Tibial artery (tissue), 4 donors: ENCODE measurements around the gene RFLNA.

Source experiments
- DNase-seq, 2 donors: peaks; one replicate each; pipeline ENCODE4 v3.0.0-alpha.2; 2019
- H3K27ac ChIP-seq, 2 donors: fragments of 200-600 bp; sonication (generic) in 1 of 2; 1 replicate in 1 of 2; 2 replicates in 1 of 2; pipeline ENCODE4 v1.5.1; 2018 to 2019; ENCODE audit warnings: mild to moderate bottlenecking in 1 of 2
- H3K27me3 ChIP-seq, 2 donors: fragments of 200-600 bp; sonication (generic) in 1 of 2; one replicate each; pipeline versions ENCODE4 v1.5.1 to v1.6.0; 2016 to 2019
- H3K36me3 ChIP-seq, 3 donors: fragments of 200-600 bp; sonication (generic) in 2 of 3; one replicate each; pipeline ENCODE4 v1.5.1; 2016 to 2019; ENCODE audit warnings: mild to moderate bottlenecking in 2 of 3
- H3K4me1 ChIP-seq, 4 donors: fragments of 200-600 bp; sonication (generic) in 2 of 4; 1 replicate in 3 of 4; 2 replicates in 1 of 4; pipeline ENCODE4 v1.5.1; 2016 to 2019
- H3K4me3 ChIP-seq, 2 donors: fragments of 200-600 bp; sonication (generic) in 1 of 2; 1 replicate in 1 of 2; 2 replicates in 1 of 2; pipeline ENCODE4 v1.5.1; 2018 to 2019; ENCODE audit warnings: mild to moderate bottlenecking in 2 of 2
- H3K9me3 ChIP-seq, 3 donors: fragments of 200-600 bp; sonication (generic) in 1 of 3; one replicate each; pipeline ENCODE4 v1.5.1; 2016 to 2019
- CTCF ChIP-seq, 2 experiments: fragments of 200-600 bp in 1 of 2; fragments of 450-650 bp in 1 of 2; IDR thresholded peaks; one replicate each; pipeline ENCODE4 v1.5.1; 2017 to 2019; ENCODE audit warnings: antibody characterized with exemption in 2 of 2, mild to moderate bottlenecking in 1 of 2, moderate library complexity in 1 of 2
- intact Hi-C: fragments of 100-400 bp; cut with DNase I; formaldehyde crosslinking; loops from one replicate; pipeline ENCODE4 v1.15.0; 2023; ENCODE audit warnings: low total_unique reads

The RFLNA gene

GRCh38 chr12:124305776-124306685, 11.1 kb downstream of the RFLNA start:
- H3K36me3 ChIP-seq = no peaks in the 10 kb centered on the region
- no peak for DNase-seq
- intact Hi-C loops = no loop called here
- no peaks in the 10 kb centered on the region for H3K9me3 ChIP-seq
- no peak overlapping the region for H3K27ac ChIP-seq
- no peak overlapping the region for H3K4me3 ChIP-seq
- H3K27me3 ChIP-seq = peaks cover 0 to 11% of the 10 kb centered on the region in 2 donors
- H3K4me1 ChIP-seq = no peaks in the 10 kb centered on the region
- TF ChIP-seq CTCF (IDR thresholded peaks at IDR 0.05) = no peak

GRCh38 chr12:124306686-124307555, 12.0 kb downstream of the RFLNA start:
- Histone ChIP-seq H3K4me3 (no peak overlapping the region), H3K4me1 (no peaks in the 10 kb centered on the region), H3K36me3 (no peaks in the 10 kb centered on the region), H3K9me3 (no peaks in the 10 kb centered on the region), H3K27ac (no peak overlapping the region), H3K27me3 (peaks cover 0 to 11% of the 10 kb centered on the region in 2 donors)
- no peak for TF ChIP-seq CTCF (IDR thresholded peaks at IDR 0.05)
- no peak for DNase-seq
- intact Hi-C loops = no loop called here

GRCh38 chr12:124307556-124307825, 12.6 kb downstream of the RFLNA start:
- H3K4me1 ChIP-seq = no peaks in the 10 kb centered on the region

GRCh38 chr12:124308741-124309140, 13.8 kb downstream of the RFLNA start:
- DNase-seq = no peak
- TF ChIP-seq CTCF (IDR thresholded peaks at IDR 0.05) = no peak
- Histone ChIP-seq H3K9me3 (no peaks in the 10 kb centered on the region), H3K27me3 (peaks cover 0 to 2% of the 10 kb centered on the region in 2 donors), H3K36me3 (no peaks in the 10 kb centered on the region), H3K27ac (no peak overlapping the region), H3K4me3 (no peak overlapping the region), H3K4me1 (no peaks in the 10 kb centered on the region)
- intact Hi-C loops = no loop called here

More at GRCh38 chr12:124307556-124307825, 12.6 kb downstream of the RFLNA start:
- DNase-seq = no peak
- no peaks in the 10 kb centered on the region for H3K36me3 ChIP-seq
- no peaks in the 10 kb centered on the region for H3K9me3 ChIP-seq
- H3K4me3 ChIP-seq = no peak overlapping the region
- no peak for TF ChIP-seq CTCF (IDR thresholded peaks at IDR 0.05)
- H3K27ac ChIP-seq = no peak overlapping the region
- peaks cover 0 to 9% of the 10 kb centered on the region in 2 donors for H3K27me3 ChIP-seq
- intact Hi-C loops = no loop called here

- no peak for TF ChIP-seq CTCF (IDR thresholded peaks at IDR 0.05)
- intact Hi-C loops = no loop called here
- Histone ChIP-seq H3K36me3 (no peaks in the 10 kb centered on the region), H3K4me1 (no peaks in the 10 kb centered on the region), H3K9me3 (no peaks in the 10 kb centered on the region), H3K27ac (no peak overlapping the region), H3K4me3 (no peak overlapping the region), H3K27me3 (no peaks in the 10 kb centered on the region)
- DNase-seq = no peak
Measured at GRCh38 chr12:124309231-124309630, 14.3 kb downstream of the RFLNA start.
